GM12892 (cell line): Measurements from ENCODE around the gene ARHGAP27.

ENCODE experiments used
- POLR2A ChIP-seq: IDR thresholded peaks from 2 replicates; pipeline ENCODE4 v1.6.1; 2011; ENCODE audit warnings: low read depth, low read length, control low read depth
- POLR2AphosphoS5 ChIP-seq: IDR thresholded peaks from 2 replicates; pipeline ENCODE4 v1.6.1; 2011; ENCODE audit warnings: low read depth, low read length, control low read depth

DNA sequence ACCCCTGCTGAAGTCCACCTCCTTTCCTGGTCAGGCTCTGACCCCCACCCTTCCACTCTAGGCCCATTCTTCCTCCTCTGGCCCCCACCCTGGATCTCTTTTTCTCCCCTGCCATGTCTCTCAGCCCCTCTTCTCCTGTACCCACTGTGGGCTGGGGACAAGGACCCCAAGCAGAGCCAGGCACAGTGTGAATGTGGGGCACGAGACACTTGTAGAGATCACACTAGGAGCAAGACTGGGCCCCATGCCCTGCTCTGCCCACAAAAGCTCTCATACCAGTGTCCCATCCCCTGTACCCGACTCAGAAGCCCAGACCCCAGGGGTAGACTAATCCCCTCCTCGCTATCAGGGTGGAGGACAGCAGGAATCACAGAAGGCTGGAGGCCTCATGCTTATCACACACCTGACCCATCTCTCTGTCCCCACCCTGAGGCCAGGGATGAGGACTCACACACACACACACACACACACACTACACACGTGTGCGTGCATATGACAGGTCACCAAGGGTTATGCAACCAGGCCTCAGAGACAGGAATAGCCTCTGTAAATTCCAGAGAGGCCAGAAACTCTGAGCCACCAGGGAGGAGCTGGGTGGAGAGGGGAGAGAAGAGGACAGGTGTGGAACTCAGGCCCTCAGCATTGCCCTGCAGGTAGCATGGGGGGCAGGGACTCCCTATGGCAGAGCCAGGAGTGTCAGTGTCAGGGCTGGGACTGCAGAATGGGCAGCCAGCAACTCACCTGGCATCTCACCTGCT lies 21.1 kb downstream of the ARHGAP27 start:
- TF ChIP-seq POLR2A (no peak), POLR2AphosphoS5 (no peak)
